ENCODE results near the gene BRD4. TPM values are rescaled to one million over a fixed set of nuclear protein-coding genes. Genes with fewer than 3 reads are reported as not detected.

BRD4 gene
- total RNA-seq, 1 experiment from 2014 or later = 189 TPM

DNA sequence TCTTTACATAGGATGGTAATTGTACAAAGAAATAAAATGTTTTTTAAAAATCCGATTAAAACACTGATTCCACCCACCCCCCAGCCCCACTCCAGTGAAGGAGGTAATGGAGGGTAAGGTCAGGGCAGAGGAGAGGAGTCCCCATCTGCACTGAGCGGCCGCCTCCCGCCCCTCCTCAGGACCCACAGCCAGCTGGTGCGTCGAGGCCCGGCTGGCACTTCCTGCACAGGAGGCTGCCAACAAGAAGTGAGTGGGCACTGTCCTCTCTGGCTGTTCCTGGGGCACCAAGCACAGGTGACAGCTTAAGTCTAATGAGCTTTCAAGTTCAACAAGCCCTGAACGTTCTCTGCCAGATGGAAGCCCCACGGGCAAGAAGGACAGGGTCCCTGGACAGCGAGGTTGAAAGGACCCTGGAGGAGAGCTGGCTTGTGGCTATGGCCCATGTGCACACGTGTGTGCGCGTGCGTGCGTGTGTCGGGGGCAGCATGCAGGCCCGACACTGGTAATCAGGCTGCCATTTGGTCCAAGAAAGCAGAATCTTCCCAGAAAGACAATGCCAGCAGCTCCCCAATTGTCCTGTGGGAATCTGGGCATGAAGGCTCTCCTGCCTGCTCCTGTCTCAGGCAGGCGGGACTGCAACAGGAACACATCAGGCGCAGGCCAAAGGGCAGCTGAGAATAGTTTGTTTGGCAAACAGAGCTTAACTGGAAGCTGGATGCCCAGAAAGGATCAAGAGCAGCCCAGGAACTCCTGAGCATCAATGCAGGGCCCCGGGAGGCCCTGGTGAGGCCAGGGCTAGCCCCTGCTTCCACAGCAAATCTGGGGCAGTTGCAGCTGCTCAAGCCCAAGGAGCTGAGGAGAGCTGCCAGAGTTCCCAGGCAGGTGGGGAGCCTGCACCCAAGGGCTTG is 85.0 kb downstream of the BRD4 start:
- Mint-ChIP-seq H3K27me3 (ENCODE audit: insufficient read depth, unreplicated experiment) (no peaks in the 10 kb centered on the region), H3K27ac (ENCODE audit: low read depth, unreplicated experiment) (no peak overlapping the region), H3K36me3 (ENCODE audit: insufficient read depth, unreplicated experiment) (peaks cover 72% of the 10 kb centered on the region), H3K9me3 (ENCODE audit: unreplicated experiment) (no peaks in the 10 kb centered on the region), H3K4me1 (ENCODE audit: insufficient read depth, unreplicated experiment) (peaks cover 31% of the 10 kb centered on the region), H3K4me3 (ENCODE audit: unreplicated experiment) (no peak overlapping the region)
- intact Hi-C loops (cut with micrococcal nuclease) = no loop called here
- no peak for DNase-seq (ENCODE audit: unreplicated experiment)
- ChIA-PET POLR2A (interaction anchor here (0.6 kb wide), 5 partner anchors 69 to 843 kb away, joined by 3 to 6 read pairs (median 4); no protein-coding TSS in a partner anchor), CTCF (interaction anchor here (0.5 to 0.9 kb wide), 4 partner anchors 33 to 203 kb away, joined by 3 to 5 read pairs (median 3); no protein-coding TSS in a partner anchor)
- TSS peak; percentile 15 for BruUV-seq (replicated peaks)
- TF ChIP-seq, protein P1, sequence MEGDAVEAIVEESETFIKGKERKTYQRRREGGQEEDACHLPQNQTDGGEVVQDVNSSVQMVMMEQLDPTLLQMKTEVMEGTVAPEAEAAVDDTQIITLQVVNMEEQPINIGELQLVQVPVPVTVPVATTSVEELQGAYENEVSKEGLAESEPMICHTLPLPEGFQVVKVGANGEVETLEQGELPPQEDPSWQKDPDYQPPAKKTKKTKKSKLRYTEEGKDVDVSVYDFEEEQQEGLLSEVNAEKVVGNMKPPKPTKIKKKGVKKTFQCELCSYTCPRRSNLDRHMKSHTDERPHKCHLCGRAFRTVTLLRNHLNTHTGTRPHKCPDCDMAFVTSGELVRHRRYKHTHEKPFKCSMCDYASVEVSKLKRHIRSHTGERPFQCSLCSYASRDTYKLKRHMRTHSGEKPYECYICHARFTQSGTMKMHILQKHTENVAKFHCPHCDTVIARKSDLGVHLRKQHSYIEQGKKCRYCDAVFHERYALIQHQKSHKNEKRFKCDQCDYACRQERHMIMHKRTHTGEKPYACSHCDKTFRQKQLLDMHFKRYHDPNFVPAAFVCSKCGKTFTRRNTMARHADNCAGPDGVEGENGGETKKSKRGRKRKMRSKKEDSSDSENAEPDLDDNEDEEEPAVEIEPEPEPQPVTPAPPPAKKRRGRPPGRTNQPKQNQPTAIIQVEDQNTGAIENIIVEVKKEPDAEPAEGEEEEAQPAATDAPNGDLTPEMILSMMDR (IDR thresholded peaks at IDR 0.05; ENCODE audit: unreplicated experiment) = no peak

DNA sequence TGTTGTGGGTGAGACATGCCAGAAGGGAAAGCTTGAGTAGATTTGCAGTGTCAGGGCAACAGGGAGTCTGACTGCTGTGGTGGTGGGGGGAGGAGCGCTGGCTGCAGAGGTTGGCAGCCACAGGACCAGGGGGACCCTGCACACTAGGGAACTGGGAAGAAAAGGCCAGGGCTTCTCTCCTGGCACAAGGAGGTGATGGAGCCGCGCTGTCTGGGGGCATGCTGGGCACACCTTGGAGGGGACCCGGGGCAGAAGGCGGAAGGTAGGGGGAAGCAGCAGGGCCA is 86.2 kb downstream of the BRD4 start:
- DNase-seq (ENCODE audit: unreplicated experiment) = no peak
- no peak overlapping the region for H3K4me3 Mint-ChIP-seq (ENCODE audit: unreplicated experiment)
- peaks cover 21% of the 10 kb centered on the region for H3K4me1 Mint-ChIP-seq (ENCODE audit: insufficient read depth, unreplicated experiment)
- H3K27ac Mint-ChIP-seq (ENCODE audit: low read depth, unreplicated experiment) = no peak overlapping the region
- intact Hi-C loops (cut with micrococcal nuclease) = no loop called here
- peaks cover 74% of the 10 kb centered on the region for H3K36me3 Mint-ChIP-seq (ENCODE audit: insufficient read depth, unreplicated experiment)
- CTCF ChIA-PET = interaction anchor here (0.7 kb wide), 1 partner anchor 941 kb away, joined by 3 read pairs; no protein-coding TSS in a partner anchor
- TF ChIP-seq, protein P1 (IDR thresholded peaks at IDR 0.05; ENCODE audit: unreplicated experiment) = no peak
- POLR2A ChIA-PET = interaction anchor here (0.7 kb wide), 1 partner anchor 1708 kb away, joined by 5 read pairs; no protein-coding TSS in a partner anchor
- no peaks in the 10 kb centered on the region for H3K27me3 Mint-ChIP-seq (ENCODE audit: insufficient read depth, unreplicated experiment)
- no peaks in the 10 kb centered on the region for H3K9me3 Mint-ChIP-seq (ENCODE audit: unreplicated experiment)
- BruUV-seq (replicated peaks) = no TSS peak

DNA sequence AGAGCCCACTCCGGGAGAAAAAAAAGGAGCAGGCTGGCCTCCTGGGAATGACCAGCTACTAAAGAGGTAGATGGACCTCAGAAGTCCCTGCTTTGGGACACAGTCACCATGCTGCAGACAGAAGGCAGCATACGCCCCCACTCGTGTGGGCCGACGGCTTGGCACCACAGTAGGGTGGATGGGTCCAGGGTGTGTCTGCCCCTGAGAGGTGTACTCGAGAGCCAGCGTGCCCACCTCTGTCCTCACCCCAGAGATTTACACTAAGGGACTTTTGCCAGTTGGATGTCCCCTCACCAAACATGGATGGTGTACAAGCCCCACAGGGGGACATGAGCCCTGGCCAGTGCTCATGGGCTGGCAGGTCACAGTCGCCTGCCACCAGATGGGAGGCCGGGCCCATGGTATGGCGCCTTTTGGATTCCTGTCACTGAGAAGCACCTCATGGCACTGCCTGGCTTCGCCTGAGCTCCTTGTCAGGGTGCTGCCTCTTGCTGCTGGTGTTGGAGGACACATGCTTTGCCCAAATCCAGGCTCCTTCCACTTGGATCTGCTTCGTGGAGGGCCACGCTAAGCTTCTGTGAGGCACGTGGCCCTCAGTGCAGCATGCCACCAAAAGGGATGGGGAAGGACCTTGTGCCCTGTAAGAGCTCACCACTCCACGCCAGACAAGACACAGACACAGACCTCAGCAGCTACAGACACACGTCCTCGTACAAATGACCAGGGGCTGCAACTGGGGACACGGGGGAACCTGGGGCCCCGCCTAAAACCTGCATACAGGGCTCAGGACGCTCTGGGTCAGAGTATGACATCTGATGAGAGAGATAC is 86.8 kb downstream of the BRD4 start:
- no peaks in the 10 kb centered on the region for H3K9me3 Mint-ChIP-seq (ENCODE audit: unreplicated experiment)
- no peaks in the 10 kb centered on the region for H3K27me3 Mint-ChIP-seq (ENCODE audit: insufficient read depth, unreplicated experiment)
- H3K4me1 Mint-ChIP-seq (ENCODE audit: insufficient read depth, unreplicated experiment) = peaks cover 21% of the 10 kb centered on the region
- ChIA-PET POLR2A (no interaction called here), CTCF (interaction anchor here (0.6 kb wide), 1 partner anchor 936 kb away, joined by 3 read pairs; no protein-coding TSS in a partner anchor)
- DNase-seq (ENCODE audit: unreplicated experiment) = no peak
- H3K36me3 Mint-ChIP-seq (ENCODE audit: insufficient read depth, unreplicated experiment) = peaks cover 74% of the 10 kb centered on the region
- H3K27ac Mint-ChIP-seq (ENCODE audit: low read depth, unreplicated experiment) = no peak overlapping the region
- no TSS peak for BruUV-seq (replicated peaks)
- TF ChIP-seq, protein P1 (IDR thresholded peaks at IDR 0.05; ENCODE audit: unreplicated experiment) = no peak
- H3K4me3 Mint-ChIP-seq (ENCODE audit: unreplicated experiment) = no peak overlapping the region
- intact Hi-C loops (cut with micrococcal nuclease) = no loop called here

DNA sequence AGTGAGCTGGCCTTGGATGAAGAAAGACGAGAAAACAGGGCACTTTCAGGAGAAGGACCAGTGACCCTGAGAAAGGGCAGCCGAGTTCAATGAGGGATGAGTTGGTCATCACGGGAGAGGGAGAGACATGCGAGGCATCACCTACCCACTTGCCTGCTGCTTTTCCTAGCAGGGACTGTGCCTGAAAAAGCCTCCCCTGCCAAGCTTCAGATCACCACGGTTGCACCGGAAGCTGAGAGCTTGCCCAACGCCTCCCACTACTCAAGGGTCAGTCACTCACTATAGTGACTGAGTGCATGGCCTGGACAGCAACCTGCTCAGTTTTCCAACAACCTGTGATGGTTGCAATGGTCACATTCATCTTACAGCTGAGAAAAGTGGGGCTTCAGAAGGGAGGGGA is 87.5 kb downstream of the BRD4 start:
- intact Hi-C loops (cut with micrococcal nuclease) = no loop called here
- Mint-ChIP-seq H3K27me3 (ENCODE audit: insufficient read depth, unreplicated experiment) (no peaks in the 10 kb centered on the region), H3K4me1 (ENCODE audit: insufficient read depth, unreplicated experiment) (peaks cover 21% of the 10 kb centered on the region), H3K36me3 (ENCODE audit: insufficient read depth, unreplicated experiment) (peaks cover 79% of the 10 kb centered on the region), H3K9me3 (ENCODE audit: unreplicated experiment) (no peaks in the 10 kb centered on the region), H3K27ac (ENCODE audit: low read depth, unreplicated experiment) (no peak overlapping the region), H3K4me3 (ENCODE audit: unreplicated experiment) (no peak overlapping the region)
- ChIA-PET CTCF (interaction anchor here (0.7 kb wide), 1 partner anchor 15 kb away, joined by 3 read pairs; no protein-coding TSS in a partner anchor), POLR2A (no interaction called here)
- no TSS peak for BruUV-seq (replicated peaks)
- DNase-seq (ENCODE audit: unreplicated experiment) = no peak
- TF ChIP-seq, protein P1 (IDR thresholded peaks at IDR 0.05; ENCODE audit: unreplicated experiment) = no peak
